ENCODE measurements around the gene FKTN. TPM values are rescaled to one million over a fixed set of nuclear protein-coding genes. Genes with fewer than 3 reads are reported as not detected.
"Not testable (repeated sequence)": the region's sequence is repeated elsewhere in the genome, so short reads cannot be mapped to it uniquely, and the experiment has no call there.

FKTN gene
- total and polyA plus RNA-seq, 2 donors (not counting 3 experiments of a cell fraction or from before 2014, with no cell fraction given): 2.8 to 13.2 TPM

GRCh38 chr9:105520992-105521391 lies 36.9 kb upstream of the FKTN start:
- H2AFZ ChIP-seq (ENCODE audit: low read depth, low read length); H3K9ac ChIP-seq (replicated peaks; ENCODE audit: extremely low read depth, insufficient read depth, low read length); H3K4me3 ChIP-seq (replicated peaks in 1 of 3; ENCODE audit: insufficient read depth in 1 of 3, low read depth in 1 of 3, low read length in 3 of 3); H3K4me2 ChIP-seq (ENCODE audit: insufficient read depth, low read length); DNase-seq (ENCODE audit: low read depth, low spot score); H3K27me3 ChIP-seq (ENCODE audit: control insufficient read depth in 2 of 2, insufficient read depth in 2 of 2, low read length in 2 of 2); H3K79me2 ChIP-seq (ENCODE audit: control insufficient read depth, insufficient read depth, low read length); H3K9me3 ChIP-seq (replicated peaks; ENCODE audit: control insufficient read depth, insufficient read depth, low read length); H4K20me1 ChIP-seq (replicated peaks; ENCODE audit: control insufficient read depth, extremely low read depth, insufficient read depth, low read length); intact Hi-C loops (cut with micrococcal nuclease); CTCF ChIA-PET; BruUV-seq (replicated peaks); H3K36me3 ChIP-seq (ENCODE audit: control insufficient read depth in 2 of 2, extremely low read depth in 1 of 2, insufficient read depth in 2 of 2, low read length in 2 of 2); FAIRE-seq; H3K9me1 ChIP-seq (replicated peaks; ENCODE audit: control insufficient read depth, extremely low read depth, insufficient read depth, low read length); H3K4me1 ChIP-seq (ENCODE audit: control insufficient read depth, extremely low read depth, insufficient read depth, low read length); dilution Hi-C loops (cut with MboI; ENCODE audit: extremely low pct_ligation_motif_present, low sequenced_read_pairs); H3K27ac ChIP-seq (ENCODE audit: insufficient read depth, low read depth, low read length); POLR2A ChIA-PET: not testable (repeated sequence)

- intact Hi-C loops (cut with micrococcal nuclease); H3K9ac ChIP-seq (replicated peaks; ENCODE audit: extremely low read depth, insufficient read depth, low read length); CTCF ChIA-PET; POLR2A ChIA-PET; BruUV-seq (replicated peaks); DNase-seq (ENCODE audit: low read depth, low spot score); H3K36me3 ChIP-seq (ENCODE audit: control insufficient read depth in 2 of 2, extremely low read depth in 1 of 2, insufficient read depth in 2 of 2, low read length in 2 of 2); H3K9me3 ChIP-seq (replicated peaks; ENCODE audit: control insufficient read depth, insufficient read depth, low read length); H3K9me1 ChIP-seq (replicated peaks; ENCODE audit: control insufficient read depth, extremely low read depth, insufficient read depth, low read length); H3K4me2 ChIP-seq (ENCODE audit: insufficient read depth, low read length); H3K4me1 ChIP-seq (ENCODE audit: control insufficient read depth, extremely low read depth, insufficient read depth, low read length); dilution Hi-C loops (cut with MboI; ENCODE audit: extremely low pct_ligation_motif_present, low sequenced_read_pairs); FAIRE-seq; H3K27me3 ChIP-seq (ENCODE audit: control insufficient read depth in 2 of 2, insufficient read depth in 2 of 2, low read length in 2 of 2); H3K27ac ChIP-seq (ENCODE audit: insufficient read depth, low read depth, low read length); H4K20me1 ChIP-seq (replicated peaks; ENCODE audit: control insufficient read depth, extremely low read depth, insufficient read depth, low read length); H3K79me2 ChIP-seq (ENCODE audit: control insufficient read depth, insufficient read depth, low read length); H3K4me3 ChIP-seq (replicated peaks in 1 of 3; ENCODE audit: insufficient read depth in 1 of 3, low read depth in 1 of 3, low read length in 3 of 3); H2AFZ ChIP-seq (ENCODE audit: low read depth, low read length): not testable (repeated sequence)
These were observed 35.1 kb upstream of the FKTN start for GRCh38 chr9:105522618-105523385.
